HepG2 (cell line): ENCODE results near the gene PHKG2. TPM values are rescaled to one million over a fixed set of nuclear protein-coding genes. Genes with fewer than 3 reads are reported as not detected.

Experiments used
- ATAC-seq: fragments of 200-7000 bp; cut with Tn5 transposase; 3 replicates; pipeline ENCODE4 v1.9.1; 2020; ENCODE audit warnings: mild to moderate bottlenecking, moderate library complexity
- BruUV-seq: library from RNA; stranded (reverse); fragments of 400-500 nt; replicated peaks from 2 replicates; lab custom pipeline; 2021; lab: Mats Ljungman, UMichigan
- CTCF ChIA-PET: fragments of 300-600 bp; formaldehyde crosslinking; extraction: SDS; loops from one replicate; lab custom pipeline; 2021; ENCODE audit warnings: low total read pairs, inconsistent platforms, low intra/inter-chr PET ratio; lab: Yijun Ruan, JAX
- POLR2A ChIA-PET: fragments of 350-600 bp; sonication (Branson Sonifier 250); formaldehyde crosslinking; loops from one replicate; lab custom pipeline; 2020; ENCODE audit warnings: antibody characterized with exemption, inconsistent platforms; lab: Yijun Ruan, JAX
- DNase-seq: peaks from one replicate; pipeline ENCODE4 v3.0.0-alpha.2; 2015; ENCODE audit warnings: low spot score
- FAIRE-seq: peaks from 3 replicates; lab custom pipeline; 2011; peaks lifted over from hg19 to GRCh38; lab: Jason Lieb, UNC
- H2AFZ ChIP-seq: one replicate; pipeline ENCODE4 v1.6.1; 2011; ENCODE audit warnings: low read length, inconsistent platforms
- H3K27ac ChIP-seq: fragments of 300-600 bp; 3 replicates; pipeline ENCODE4 v1.8.0; 2011; ENCODE audit warnings: mixed run types, mild to moderate bottlenecking, mixed read lengths, low read length, inconsistent platforms; ENCODE audit not compliant: insufficient read depth; ENCODE audit errors: extremely low read length
- H3K27me3 ChIP-seq, 2 experiments: fragments of 200-600 bp in 1 of 2; 2 replicates in 1 of 2; 3 replicates in 1 of 2; pipeline versions ENCODE4 v1.6.0 to v1.8.0; 2011; ENCODE audit warnings: low read length in 2 of 2, mild to moderate bottlenecking in 2 of 2, moderate library complexity in 2 of 2, inconsistent platforms in 1 of 2; ENCODE audit not compliant: insufficient read depth in 2 of 2, control insufficient read depth in 1 of 2
- H3K36me3 ChIP-seq, 2 experiments: fragments of 200-600 bp in 1 of 2; replicated peaks in 1 of 2; 2 replicates in 1 of 2; 3 replicates in 1 of 2; pipeline versions ENCODE4 v1.5.1 to v1.8.0; 2011; ENCODE audit warnings: low read length in 2 of 2, inconsistent platforms in 1 of 2; ENCODE audit not compliant: insufficient read depth in 2 of 2, control insufficient read depth in 1 of 2
- H3K4me1 ChIP-seq: 2 replicates; pipeline ENCODE4 v1.5.1; 2012; ENCODE audit warnings: low read length, inconsistent platforms; ENCODE audit not compliant: insufficient read depth
- H3K4me2 ChIP-seq: 2 replicates; pipeline ENCODE4 v1.6.0; 2011; ENCODE audit warnings: low read depth, low read length, inconsistent platforms
- H3K4me3 ChIP-seq, 3 experiments: fragments of 200-600 bp in 1 of 3; sonication (generic), shearing (Covaris generic) in 1 of 3; replicated peaks in 1 of 3; 2 replicates each; pipeline ENCODE4 v1.5.1; 2011 to 2016; ENCODE audit warnings: low read length in 3 of 3, inconsistent platforms in 2 of 3, low read depth in 2 of 3, mild to moderate bottlenecking in 2 of 3, control low read depth in 1 of 3, mixed read lengths in 1 of 3; ENCODE audit not compliant: insufficient read depth in 1 of 3
- H3K79me2 ChIP-seq: one replicate; pipeline ENCODE4 v1.6.1; 2011; ENCODE audit warnings: low read length, inconsistent platforms; ENCODE audit not compliant: insufficient read depth
- H3K9ac ChIP-seq: 2 replicates; pipeline ENCODE4 v1.6.0; 2011; ENCODE audit warnings: mild to moderate bottlenecking, low read depth, low read length, inconsistent platforms; ENCODE audit not compliant: insufficient read depth
- H3K9me3 ChIP-seq: 2 replicates; pipeline ENCODE4 v1.5.1; 2012; ENCODE audit warnings: mild to moderate bottlenecking, low read length
- H4K20me1 ChIP-seq: 2 replicates; pipeline ENCODE4 v1.6.0; 2011; ENCODE audit warnings: inconsistent platforms, mild to moderate bottlenecking, low read length, moderate library complexity; ENCODE audit not compliant: insufficient read depth
- ATF7-NPFF ChIP-seq: sonication (generic); formaldehyde crosslinking; IDR thresholded peaks from 2 replicates; pipeline ENCODE4 v1.8.1; 2023; ENCODE audit warnings: mild to moderate bottlenecking, low read depth, missing genetic modification reagents, moderate library complexity
- CAMTA2 ChIP-seq: sonication (generic); formaldehyde crosslinking; IDR thresholded peaks from 2 replicates; pipeline ENCODE4 v1.4.0; 2020; ENCODE audit warnings: mild to moderate bottlenecking, missing genetic modification reagents, borderline replicate concordance
- NR1H2 ChIP-seq: sonication (generic); formaldehyde crosslinking; IDR thresholded peaks from 2 replicates; pipeline ENCODE4 v1.8.1; 2022; ENCODE audit warnings: low read depth, missing genetic modification reagents, borderline replicate concordance
- POGK ChIP-seq: sonication (generic); formaldehyde crosslinking; conservative IDR thresholded peaks from 2 replicates; pipeline ENCODE4 v1.8.0; 2022; ENCODE audit warnings: mild to moderate bottlenecking, moderate library complexity, missing genetic modification reagents
- SOX13 ChIP-seq, 3 experiments: fragments of 450-650 bp in 1 of 3; sonication (generic) in 1 of 3; formaldehyde crosslinking in 1 of 3; IDR thresholded peaks in 2 of 3; conservative IDR thresholded peaks in 1 of 3; 2 replicates each; pipeline versions ENCODE4 v1.5.0 to v1.6.1; 2016 to 2020; ENCODE audit warnings: antibody characterized with exemption in 1 of 3, mild to moderate bottlenecking in 1 of 3, missing compliant biosample characterization in 1 of 3, missing genetic modification reagents in 1 of 3, moderate library complexity in 1 of 3
- TBP ChIP-seq: sonication (generic); formaldehyde crosslinking; IDR thresholded peaks from 2 replicates; pipeline ENCODE4 v1.5.0; 2020; ENCODE audit warnings: missing genetic modification reagents
- TFDP2 ChIP-seq: sonication (generic); formaldehyde crosslinking; IDR thresholded peaks from 2 replicates; pipeline ENCODE4 v1.4.0; 2020; ENCODE audit warnings: missing genetic modification reagents
- ZNF607 ChIP-seq: sonication (generic); formaldehyde crosslinking; IDR thresholded peaks from 2 replicates; pipeline ENCODE4 v1.5.1; 2020; ENCODE audit warnings: missing genetic modification reagents, mild to moderate bottlenecking, borderline replicate concordance
- WGBS: methylation state at CpG from one replicate; pipeline ENCODE4 v1.1.6; 2017; ENCODE audit warnings: low lambda C conversion rate; 5-methylcytosine and 5-hydroxymethylcytosine counted together
- in situ Hi-C: cut with HindIII; loops from 2 replicates; pipeline ENCODE4 v1.10.0; 2017; ENCODE audit warnings: low pct_unique_long_range_greater_than_20kb; ENCODE audit not compliant: extremely low pct_ligation_motif_present
- intact Hi-C: fragments of 100-400 bp; cut with micrococcal nuclease; formaldehyde crosslinking; loops from one replicate; pipeline ENCODE4 v1.10.0; 2022; ENCODE audit not compliant: unreplicated experiment
- polyA plus RNA-seq, 8 experiments: library from polyadenylated mRNA; depleted of rRNA in 3 of 8; stranded (reverse) in 7 of 8; unstranded in 1 of 8; fragments of >200 nt; fragmentation: Illumina TruSeq in 4 of 8; extraction: Trizol in 4 of 8; gene quantifications; 2 replicates each; pipeline versions ENCODE4 v1.2.1 to v1.2.3, GENCODE V29; 2011 to 2016; ENCODE audit warnings: low read depth in 4 of 8, missing spikeins in 1 of 8, mixed read lengths in 1 of 8; ENCODE audit not compliant: insufficient read depth in 1 of 8
- total RNA-seq, 5 experiments: library from RNA; depleted of rRNA; stranded (reverse); fragments of >200 nt; fragmentation: Illumina TruSeq; extraction: Trizol; gene quantifications; 2 replicates each; pipeline ENCODE4 v1.2.3, GENCODE V29; 2016; ENCODE audit warnings: low read depth in 1 of 5
- TF ChIP-seq, protein P1 (sequence below): sonication (generic); formaldehyde crosslinking; IDR thresholded peaks from 2 replicates; pipeline ENCODE4 v1.9.0; 2022; ENCODE audit warnings: missing genetic modification reagents, mild to moderate bottlenecking, borderline replicate concordance
- TF ChIP-seq, protein P2 (sequence below): sonication (generic); formaldehyde crosslinking; IDR thresholded peaks from 2 replicates; pipeline ENCODE4 v1.4.0; 2020; ENCODE audit warnings: mild to moderate bottlenecking, missing genetic modification reagents
- TF ChIP-seq, protein P3 (sequence below): sonication (generic); formaldehyde crosslinking; IDR thresholded peaks from 2 replicates; pipeline ENCODE4 v1.5.0; 2020; ENCODE audit warnings: mild to moderate bottlenecking, missing genetic modification reagents

PHKG2 gene
- total and polyA plus RNA-seq, 2 of the 13 experiments (the other 11 are each of a cell fraction or from before 2014, with no cell fraction given) = 37.4 to 42.1 TPM

- Histone ChIP-seq H3K4me3 (peak overlapping the region; percentile 73 to 89 (median 82)), H3K79me2 (peaks cover 16% of the 10 kb centered on the region), H3K9me3 (no peaks in the 10 kb centered on the region), H3K4me1 (peaks cover 49% of the 10 kb centered on the region), H3K4me2 (peak overlapping the region; percentile 64), H2AFZ (no peak overlapping the region), H3K27me3 (no peaks in the 10 kb centered on the region), H3K36me3 (peaks cover 13 to 26% of the 10 kb centered on the region in 2 experiments), H3K27ac (peak overlapping the region; percentile 64), H3K9ac (peak overlapping the region; percentile 70), H4K20me1 (no peaks in the 10 kb centered on the region)
- in situ Hi-C loops = no loop called here
- no peak for DNase-seq
- 21% methylated on average over 28 of the region's 36 CpGs for WGBS
- FAIRE-seq = no peak
- BruUV-seq = no TSS peak
- ChIA-PET CTCF (no interaction called here), POLR2A (interaction anchor here (0.6 to 2.6 kb wide), 46 partner anchors 9 to 432 kb away, joined by 3 to 35 read pairs (median 5); partner anchors contain the start of genes CFAP119, FBRS, HSD3B7 and KAT8)
- intact Hi-C loops = loop anchor here (1.0 to 10.0 kb wide), 5 partner anchors 13 to 682 kb away; partner anchors contain the start of genes ALDOA, CFAP119, RNF40 and SRCAP
- ATAC-seq = peak; percentile 61
- TF ChIP-seq TBP (CRISPR knock-in tag) = no peak
- no peak for TF ChIP-seq POGK (CRISPR knock-in tag)
- TF ChIP-seq, protein P1, sequence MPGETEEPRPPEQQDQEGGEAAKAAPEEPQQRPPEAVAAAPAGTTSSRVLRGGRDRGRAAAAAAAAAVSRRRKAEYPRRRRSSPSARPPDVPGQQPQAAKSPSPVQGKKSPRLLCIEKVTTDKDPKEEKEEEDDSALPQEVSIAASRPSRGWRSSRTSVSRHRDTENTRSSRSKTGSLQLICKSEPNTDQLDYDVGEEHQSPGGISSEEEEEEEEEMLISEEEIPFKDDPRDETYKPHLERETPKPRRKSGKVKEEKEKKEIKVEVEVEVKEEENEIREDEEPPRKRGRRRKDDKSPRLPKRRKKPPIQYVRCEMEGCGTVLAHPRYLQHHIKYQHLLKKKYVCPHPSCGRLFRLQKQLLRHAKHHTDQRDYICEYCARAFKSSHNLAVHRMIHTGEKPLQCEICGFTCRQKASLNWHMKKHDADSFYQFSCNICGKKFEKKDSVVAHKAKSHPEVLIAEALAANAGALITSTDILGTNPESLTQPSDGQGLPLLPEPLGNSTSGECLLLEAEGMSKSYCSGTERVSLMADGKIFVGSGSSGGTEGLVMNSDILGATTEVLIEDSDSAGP (CRISPR knock-in tag) = no peak
- 0 out of 2 replicates have a peak, but pooled peaks have one; percentile 9 for TF ChIP-seq ZNF607
- TF ChIP-seq, protein P2, sequence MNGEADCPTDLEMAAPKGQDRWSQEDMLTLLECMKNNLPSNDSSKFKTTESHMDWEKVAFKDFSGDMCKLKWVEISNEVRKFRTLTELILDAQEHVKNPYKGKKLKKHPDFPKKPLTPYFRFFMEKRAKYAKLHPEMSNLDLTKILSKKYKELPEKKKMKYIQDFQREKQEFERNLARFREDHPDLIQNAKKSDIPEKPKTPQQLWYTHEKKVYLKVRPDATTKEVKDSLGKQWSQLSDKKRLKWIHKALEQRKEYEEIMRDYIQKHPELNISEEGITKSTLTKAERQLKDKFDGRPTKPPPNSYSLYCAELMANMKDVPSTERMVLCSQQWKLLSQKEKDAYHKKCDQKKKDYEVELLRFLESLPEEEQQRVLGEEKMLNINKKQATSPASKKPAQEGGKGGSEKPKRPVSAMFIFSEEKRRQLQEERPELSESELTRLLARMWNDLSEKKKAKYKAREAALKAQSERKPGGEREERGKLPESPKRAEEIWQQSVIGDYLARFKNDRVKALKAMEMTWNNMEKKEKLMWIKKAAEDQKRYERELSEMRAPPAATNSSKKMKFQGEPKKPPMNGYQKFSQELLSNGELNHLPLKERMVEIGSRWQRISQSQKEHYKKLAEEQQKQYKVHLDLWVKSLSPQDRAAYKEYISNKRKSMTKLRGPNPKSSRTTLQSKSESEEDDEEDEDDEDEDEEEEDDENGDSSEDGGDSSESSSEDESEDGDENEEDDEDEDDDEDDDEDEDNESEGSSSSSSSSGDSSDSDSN = 0 out of 2 replicates have a peak, but pooled peaks have one; percentile 14
- TF ChIP-seq TFDP2 = no peak
- 0 out of 2 replicates have a peak, but pooled peaks have one; percentile 13 for TF ChIP-seq CAMTA2 (CRISPR knock-in tag)
- TF ChIP-seq NR1H2 (CRISPR knock-in tag) = no peak
- TF ChIP-seq ATF7-NPFF = no peak
- TF ChIP-seq, protein P3, sequence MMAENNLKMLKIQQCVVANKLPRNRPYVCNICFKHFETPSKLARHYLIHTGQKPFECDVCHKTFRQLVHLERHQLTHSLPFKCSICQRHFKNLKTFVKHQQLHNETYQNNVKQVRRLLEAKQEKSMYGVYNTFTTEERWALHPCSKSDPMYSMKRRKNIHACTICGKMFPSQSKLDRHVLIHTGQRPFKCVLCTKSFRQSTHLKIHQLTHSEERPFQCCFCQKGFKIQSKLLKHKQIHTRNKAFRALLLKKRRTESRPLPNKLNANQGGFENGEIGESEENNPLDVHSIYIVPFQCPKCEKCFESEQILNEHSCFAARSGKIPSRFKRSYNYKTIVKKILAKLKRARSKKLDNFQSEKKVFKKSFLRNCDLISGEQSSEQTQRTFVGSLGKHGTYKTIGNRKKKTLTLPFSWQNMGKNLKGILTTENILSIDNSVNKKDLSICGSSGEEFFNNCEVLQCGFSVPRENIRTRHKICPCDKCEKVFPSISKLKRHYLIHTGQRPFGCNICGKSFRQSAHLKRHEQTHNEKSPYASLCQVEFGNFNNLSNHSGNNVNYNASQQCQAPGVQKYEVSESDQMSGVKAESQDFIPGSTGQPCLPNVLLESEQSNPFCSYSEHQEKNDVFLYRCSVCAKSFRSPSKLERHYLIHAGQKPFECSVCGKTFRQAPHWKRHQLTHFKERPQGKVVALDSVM (CRISPR knock-in tag) = no peak
- TF ChIP-seq SOX13 (IDR thresholded peaks at IDR 0.05) = no peak
- no peak for TF ChIP-seq SOX13 (CRISPR knock-in tag; conservative IDR thresholded peaks at IDR 0.05 in 1 of 2, IDR thresholded peaks at IDR 0.05 in 1 of 2)
These were observed 615 bp downstream of the PHKG2 start for GRCh38 chr16:30748634-30749445.
